CD8-positive, alpha-beta memory T cell (primary cell): Measurements from ENCODE around the gene TNIK. TPM values are rescaled to one million over a fixed set of nuclear protein-coding genes. Genes with fewer than 3 reads are reported as not detected.
A peak's percentile ranks its signal among the peaks of the same experiment; 100 is the strongest.

Source experiments
- CTCF ChIA-PET: fragments of 350-600 bp; sonication (Branson Sonifier 250); formaldehyde crosslinking; loops from one replicate; lab custom pipeline; 2021; ENCODE audit warnings: antibody characterized with exemption; lab: Charles Lee
- POLR2A ChIA-PET: fragments of 350-600 bp; sonication (Branson Sonifier 250); formaldehyde crosslinking; loops from one replicate; lab custom pipeline; 2021; ENCODE audit warnings: antibody characterized with exemption; lab: Charles Lee
- DNase-seq, 5 donors: peaks; one replicate each; pipeline versions ENCODE4 v3.0.0 to v3.0.0-alpha.2; 2020 to 2022; ENCODE audit warnings: mixed read lengths in 1 of 5
- H3K27ac ChIP-seq: one replicate; pipeline ENCODE4 v1.7.0; 2013; ENCODE audit warnings: low read depth, mild to moderate bottlenecking, low read length, moderate library complexity
- H3K27me3 ChIP-seq: 2 replicates; pipeline ENCODE4 v1.7.0; 2013; ENCODE audit warnings: low read length, mild to moderate bottlenecking; ENCODE audit not compliant: insufficient read depth, poor library complexity, severe bottlenecking
- H3K36me3 ChIP-seq: 2 replicates; pipeline ENCODE4 v1.7.0; 2013; ENCODE audit warnings: mild to moderate bottlenecking, low read length, moderate library complexity; ENCODE audit not compliant: insufficient read depth
- H3K4me1 ChIP-seq: 2 replicates; pipeline ENCODE4 v1.7.0; 2013; ENCODE audit warnings: mild to moderate bottlenecking, low read length, moderate library complexity; ENCODE audit not compliant: insufficient read depth
- H3K4me3 ChIP-seq: 2 replicates; pipeline ENCODE4 v1.7.0; 2013; ENCODE audit warnings: mild to moderate bottlenecking, low read length
- H3K9me3 ChIP-seq: 2 replicates; pipeline ENCODE4 v1.7.0; 2013; ENCODE audit warnings: mild to moderate bottlenecking, low read length
- H3K27ac Mint-ChIP-seq, 8 donors: one replicate each; pipeline ENCODE4 v1.8.0; 2020 to 2021; ENCODE audit warnings: mixed read lengths in 8 of 8, mild to moderate bottlenecking in 6 of 8, inconsistent platforms in 3 of 8, moderate library complexity in 3 of 8
- H3K27me3 Mint-ChIP-seq, 2 donors: one replicate each; pipeline ENCODE4 v1.8.0; 2020 to 2021; ENCODE audit warnings: mixed read lengths in 2 of 2, mild to moderate bottlenecking in 1 of 2, moderate library complexity in 1 of 2
- H3K36me3 Mint-ChIP-seq, 3 donors: one replicate each; pipeline ENCODE4 v1.8.0; 2020 to 2021; ENCODE audit warnings: mixed read lengths in 3 of 3, inconsistent platforms in 1 of 3, mild to moderate bottlenecking in 1 of 3
- H3K4me1 Mint-ChIP-seq, 3 donors: one replicate each; pipeline ENCODE4 v1.8.0; 2020 to 2021; ENCODE audit warnings: mixed read lengths in 3 of 3, inconsistent platforms in 1 of 3, mild to moderate bottlenecking in 1 of 3
- H3K4me3 Mint-ChIP-seq, 7 donors: one replicate each; pipeline ENCODE4 v1.8.0; 2020 to 2021; ENCODE audit warnings: mixed read lengths in 7 of 7, mild to moderate bottlenecking in 6 of 7, moderate library complexity in 4 of 7, inconsistent platforms in 2 of 7
- H3K9me3 Mint-ChIP-seq, 5 donors: one replicate each; pipeline ENCODE4 v1.8.0; 2020 to 2022; ENCODE audit warnings: mixed read lengths in 5 of 5, mild to moderate bottlenecking in 3 of 5, moderate library complexity in 2 of 5, inconsistent platforms in 1 of 5
- polyA plus RNA-seq: library from polyadenylated mRNA; unstranded; fragments of 300-500 nt; fragmentation: Illumina TruSeq; gene quantifications from one replicate; pipeline ENCODE4 v1.2.3, GENCODE V29; 2021
- total RNA-seq, 2 experiments: library from RNA; stranded (reverse); gene quantifications; one replicate each; pipeline ENCODE4 v1.2.3, GENCODE V29; 2021

The TNIK gene
- total and polyA plus RNA-seq, 3 experiments from 2014 or later: 15.9 to 19.2 (median 17.7) TPM

DNA sequence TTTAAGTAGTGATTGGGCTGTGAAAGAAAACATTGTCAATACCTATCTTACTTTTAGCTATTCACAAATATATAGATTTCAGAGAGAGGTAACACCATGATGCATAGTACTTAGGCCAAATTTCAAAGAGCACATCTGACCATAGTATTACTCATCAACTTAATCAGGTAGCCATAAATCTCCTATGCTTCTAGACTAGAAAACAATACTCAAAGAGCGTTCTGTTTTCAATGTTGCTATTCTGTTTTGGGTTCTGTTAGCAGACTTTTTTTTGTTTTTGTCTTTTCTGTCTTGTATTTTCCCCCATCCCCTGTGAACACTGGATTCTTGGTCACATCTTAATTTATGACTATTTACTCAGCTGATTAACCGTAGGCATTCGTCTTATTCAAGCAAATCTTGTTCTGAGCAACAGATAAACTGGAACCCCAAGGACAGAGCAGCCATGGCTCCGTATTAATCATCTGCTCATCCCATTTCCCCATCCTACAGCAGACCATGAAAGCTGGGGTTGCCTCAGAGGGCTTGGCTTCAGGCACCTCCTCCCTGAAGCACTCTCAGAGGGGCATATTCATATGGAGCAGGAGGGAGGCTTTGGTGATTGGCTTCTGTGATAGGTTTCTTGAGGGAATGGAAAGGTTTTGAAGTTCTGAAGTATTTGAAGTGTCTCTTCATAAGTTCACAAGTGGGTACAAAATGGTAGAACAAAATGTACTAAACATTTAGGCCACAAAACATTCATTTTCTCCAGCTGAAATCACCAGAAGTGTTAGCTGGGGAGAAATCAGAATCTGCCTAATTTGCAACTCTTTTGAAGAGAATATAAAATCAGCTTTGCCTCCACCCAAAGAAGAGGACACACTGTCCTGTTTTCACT, 105.3 kb downstream of the TNIK start:
- Histone ChIP-seq H3K4me3 (no peak overlapping the region), H3K27ac (no peak overlapping the region), H3K27me3 (no peaks in the 10 kb centered on the region), H3K4me1 (peaks cover 6% of the 10 kb centered on the region), H3K36me3 (no peaks in the 10 kb centered on the region), H3K9me3 (no peaks in the 10 kb centered on the region)
- Mint-ChIP-seq H3K9me3 (no peaks in the 10 kb centered on the region), H3K36me3 (peaks cover 0 to 4% (median 2%) of the 10 kb centered on the region in 3 donors), H3K27me3 (peaks cover 0 to 1% of the 10 kb centered on the region in 2 donors), H3K27ac (peak overlapping the region in 6 of 8 donors; percentile 1 to 75 (median 40)), H3K4me3 (peak overlapping the region in 1 of 7 donors; percentile 64), H3K4me1 (peaks cover 66 to 95% (median 90%) of the 10 kb centered on the region in 3 donors)
- POLR2A ChIA-PET: no interaction called here
- no peak for DNase-seq
- CTCF ChIA-PET: no interaction called here

DNA sequence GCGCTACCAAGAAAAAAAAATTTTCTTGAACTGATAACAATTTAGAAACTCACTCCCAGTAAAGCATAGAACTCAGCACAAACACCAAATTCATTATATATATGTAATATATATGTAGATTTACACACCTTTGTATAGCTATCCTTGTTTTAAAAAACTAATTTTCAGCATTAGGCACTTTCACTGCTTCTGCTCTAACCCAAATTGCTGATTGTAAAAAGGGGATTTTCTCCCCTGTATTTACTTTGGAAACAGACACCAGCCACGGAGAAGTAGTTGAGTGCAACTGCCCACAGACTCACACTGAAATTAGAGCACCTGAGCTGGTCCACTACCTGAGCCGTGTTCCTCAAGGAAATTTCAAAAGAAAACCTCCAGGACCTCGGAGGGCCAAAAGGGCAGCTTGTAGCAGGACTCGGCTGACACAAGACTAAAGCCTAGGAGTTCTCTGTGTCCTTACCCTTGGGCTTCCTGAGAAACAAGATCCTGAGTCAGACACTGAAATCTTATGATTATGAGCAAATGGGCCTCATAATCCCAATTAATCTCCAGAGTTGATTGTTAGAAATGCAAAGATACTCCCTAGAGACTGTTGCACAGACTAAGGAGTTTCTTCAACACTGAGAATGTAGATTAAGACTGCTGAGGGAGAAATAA, 106.0 kb downstream of the TNIK start:
- Histone ChIP-seq H3K4me3 (no peak overlapping the region), H3K27ac (no peak overlapping the region), H3K36me3 (no peaks in the 10 kb centered on the region), H3K4me1 (peaks cover 12% of the 10 kb centered on the region), H3K9me3 (no peaks in the 10 kb centered on the region), H3K27me3 (no peaks in the 10 kb centered on the region)
- DNase-seq: no peak
- Mint-ChIP-seq H3K36me3 (peaks cover 0 to 4% (median 2%) of the 10 kb centered on the region in 3 donors), H3K27me3 (peaks cover 0 to 1% of the 10 kb centered on the region in 2 donors), H3K4me1 (peaks cover 68 to 95% (median 90%) of the 10 kb centered on the region in 3 donors), H3K9me3 (no peaks in the 10 kb centered on the region), H3K4me3 (peak overlapping the region in 1 of 7 donors; percentile 44), H3K27ac (peak overlapping the region in 4 of 8 donors; percentile 1 to 79 (median 28))
- ChIA-PET POLR2A (no interaction called here), CTCF (no interaction called here)

- Mint-ChIP-seq H3K4me3 (no peak overlapping the region), H3K36me3 (peaks cover 0 to 2% (median 0%) of the 10 kb centered on the region in 3 donors), H3K4me1 (peaks cover 67 to 93% (median 88%) of the 10 kb centered on the region in 3 donors), H3K9me3 (no peaks in the 10 kb centered on the region), H3K27ac (no peak overlapping the region), H3K27me3 (peaks cover 0 to 1% of the 10 kb centered on the region in 2 donors)
- H3K9me3 ChIP-seq: no peaks in the 10 kb centered on the region
- no peaks in the 10 kb centered on the region for H3K36me3 ChIP-seq
- ChIA-PET CTCF (no interaction called here), POLR2A (no interaction called here)
- H3K4me1 ChIP-seq: peaks cover 14% of the 10 kb centered on the region
- no peak overlapping the region for H3K4me3 ChIP-seq
- no peak for DNase-seq
- no peaks in the 10 kb centered on the region for H3K27me3 ChIP-seq
- H3K27ac ChIP-seq: no peak overlapping the region
Measured at GRCh38 chr3:171353423-171353822, 106.8 kb downstream of the TNIK start.

DNA sequence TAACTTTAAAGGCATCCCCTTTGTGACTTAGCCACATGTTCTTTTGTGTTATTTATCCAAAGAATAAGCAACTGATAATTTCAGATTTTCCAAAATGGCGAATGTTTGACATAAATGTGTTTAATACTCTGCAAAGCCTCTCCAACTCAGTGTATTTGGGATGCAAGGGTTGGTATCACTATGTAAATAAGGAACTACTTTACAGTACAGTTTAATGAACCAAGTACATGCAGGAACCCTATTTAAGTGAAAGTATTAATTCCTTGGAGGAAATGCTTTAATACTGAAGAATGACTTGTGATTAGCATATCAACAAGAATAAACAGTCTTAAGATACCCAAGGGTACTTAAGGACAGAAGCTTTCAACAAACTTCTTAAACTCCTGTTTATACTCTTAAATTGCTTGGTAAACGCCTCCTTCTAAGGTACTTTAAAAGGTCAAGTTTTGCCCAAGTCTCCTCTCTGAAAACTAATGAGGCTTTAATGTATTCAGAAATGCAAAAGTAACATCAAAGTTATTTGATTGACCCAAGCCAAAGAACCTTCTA, 107.7 kb downstream of the TNIK start:
- Mint-ChIP-seq H3K36me3 (no peaks in the 10 kb centered on the region), H3K4me1 (peaks cover 66 to 93% (median 88%) of the 10 kb centered on the region in 3 donors), H3K27ac (no peak overlapping the region), H3K4me3 (no peak overlapping the region), H3K9me3 (no peaks in the 10 kb centered on the region), H3K27me3 (peaks cover 0 to 1% of the 10 kb centered on the region in 2 donors)
- ChIA-PET POLR2A (interaction anchor here (0.5 kb wide), 1 partner anchor 154 kb away, joined by 3 read pairs; no protein-coding TSS in a partner anchor), CTCF (no interaction called here)
- Histone ChIP-seq H3K27ac (no peak overlapping the region), H3K4me1 (peaks cover 22% of the 10 kb centered on the region), H3K36me3 (no peaks in the 10 kb centered on the region), H3K27me3 (no peaks in the 10 kb centered on the region), H3K9me3 (no peaks in the 10 kb centered on the region), H3K4me3 (no peak overlapping the region)
- DNase-seq: no peak

DNA sequence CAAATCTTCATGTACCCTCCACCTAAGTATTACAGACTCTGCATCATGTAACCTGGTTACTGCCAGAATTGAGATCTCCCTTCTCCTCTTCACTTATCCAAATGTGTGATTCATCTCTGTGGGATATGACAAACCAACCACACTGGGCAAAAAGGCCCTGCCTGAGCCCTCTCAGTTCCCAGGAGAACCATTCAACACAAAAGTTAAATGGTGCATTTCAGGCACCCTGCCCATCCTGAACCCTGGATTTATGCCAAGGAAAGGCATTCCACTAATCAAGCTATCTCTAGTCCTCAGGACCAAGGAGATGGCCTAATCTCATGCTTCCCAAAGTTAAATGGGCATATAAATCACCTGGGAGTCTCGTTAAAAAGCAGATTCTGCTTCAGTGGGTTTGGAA, 108.5 kb downstream of the TNIK start:
- no peak overlapping the region for H3K27ac Mint-ChIP-seq
- no peaks in the 10 kb centered on the region for H3K9me3 Mint-ChIP-seq
- no peak for DNase-seq
- CTCF ChIA-PET: no interaction called here
- H3K27me3 Mint-ChIP-seq: peaks cover 0 to 1% of the 10 kb centered on the region in 2 donors
- H3K36me3 Mint-ChIP-seq: peaks cover 0 to 4% (median 3%) of the 10 kb centered on the region in 3 donors
- Histone ChIP-seq H3K4me1 (peaks cover 23% of the 10 kb centered on the region), H3K27ac (no peak overlapping the region), H3K9me3 (no peaks in the 10 kb centered on the region), H3K27me3 (no peaks in the 10 kb centered on the region), H3K4me3 (no peak overlapping the region), H3K36me3 (no peaks in the 10 kb centered on the region)
- H3K4me1 Mint-ChIP-seq: peaks cover 69 to 94% (median 93%) of the 10 kb centered on the region in 3 donors
- POLR2A ChIA-PET: interaction anchor here (0.5 kb wide), 1 partner anchor 153 kb away, joined by 3 read pairs; no protein-coding TSS in a partner anchor
- H3K4me3 Mint-ChIP-seq: no peak overlapping the region

GRCh38 chr3:171350364-171350763, 109.8 kb downstream of the TNIK start:
- Histone ChIP-seq H3K4me1 (peaks cover 23% of the 10 kb centered on the region), H3K27me3 (no peaks in the 10 kb centered on the region), H3K4me3 (no peak overlapping the region), H3K9me3 (no peaks in the 10 kb centered on the region), H3K27ac (no peak overlapping the region), H3K36me3 (no peaks in the 10 kb centered on the region)
- Mint-ChIP-seq H3K4me1 (peaks cover 68 to 93% (median 91%) of the 10 kb centered on the region in 3 donors), H3K9me3 (no peaks in the 10 kb centered on the region), H3K4me3 (no peak overlapping the region), H3K27ac (no peak overlapping the region), H3K27me3 (peaks cover 0 to 1% of the 10 kb centered on the region in 2 donors), H3K36me3 (peaks cover 0 to 9% (median 5%) of the 10 kb centered on the region in 3 donors)
- DNase-seq: no peak
- ChIA-PET POLR2A (interaction anchor here (0.6 to 1.0 kb wide), 3 partner anchors 18 to 1419 kb away, joined by 3 to 7 read pairs (median 5); no protein-coding TSS in a partner anchor), CTCF (no interaction called here)

- Histone ChIP-seq H3K4me3 (no peak overlapping the region), H3K4me1 (peaks cover 23% of the 10 kb centered on the region), H3K36me3 (no peaks in the 10 kb centered on the region), H3K27me3 (no peaks in the 10 kb centered on the region), H3K9me3 (no peaks in the 10 kb centered on the region), H3K27ac (no peak overlapping the region)
- Mint-ChIP-seq H3K36me3 (peaks cover 4 to 15% (median 8%) of the 10 kb centered on the region in 3 donors), H3K27me3 (peaks cover 0 to 1% of the 10 kb centered on the region in 2 donors), H3K4me3 (no peak overlapping the region), H3K4me1 (peaks cover 67 to 92% (median 92%) of the 10 kb centered on the region in 3 donors), H3K9me3 (no peaks in the 10 kb centered on the region), H3K27ac (peak overlapping the region in 1 of 8 donors; percentile 18)
- CTCF ChIA-PET: no interaction called here
- no peak for DNase-seq
- POLR2A ChIA-PET: no interaction called here
Measured at GRCh38 chr3:171349392-171349791, 110.8 kb downstream of the TNIK start.
